ENCODE measurements around the gene JAZF1. TPM values are rescaled to one million over a fixed set of nuclear protein-coding genes. Genes with fewer than 3 reads are reported as not detected.

JAZF1 gene
- polyA plus RNA-seq, 4 donors, result 0.67 to 4.6 (median 3.5) TPM

GRCh38 chr7:27834179-27834921 lies 346.2 kb downstream of the JAZF1 start:
- FAIRE-seq (no peak), DNase-seq (no peak)
- Histone ChIP-seq H3K9me3 (ENCODE audit: control insufficient read depth in 2 of 2, insufficient read depth in 1 of 2, low read depth in 1 of 2, low read length in 1 of 2) (no peaks in the 10 kb centered on the region), H3K36me3 (ENCODE audit: control insufficient read depth in 3 of 3, insufficient read depth in 2 of 3, low read depth in 1 of 3, low read length in 3 of 3) (peaks cover 5 to 13% (median 6%) of the 10 kb centered on the region in 3 donors), H3K27ac (ENCODE audit: low read depth in 1 of 3, low read length in 2 of 3) (no peak overlapping the region), H3K4me3 (ENCODE audit: low read depth in 1 of 3, low read length in 3 of 3) (no peak overlapping the region), H3K27me3 (ENCODE audit: control insufficient read depth in 3 of 3, insufficient read depth in 3 of 3, low read length in 3 of 3) (no peaks in the 10 kb centered on the region), H3K4me1 (ENCODE audit: control insufficient read depth in 3 of 3, insufficient read depth in 2 of 3, low read depth in 1 of 3, low read length in 2 of 3) (peaks cover 0 to 6% (median 0%) of the 10 kb centered on the region in 3 donors)
- 85 to 88% (median 88%) methylated on average over 7 of the region's 7 CpGs for WGBS, 3 donors

- H3K4me3 ChIP-seq (ENCODE audit: low read depth in 1 of 3, low read length in 3 of 3), result no peak overlapping the region
- H3K4me1 ChIP-seq (ENCODE audit: control insufficient read depth in 3 of 3, insufficient read depth in 2 of 3, low read depth in 1 of 3, low read length in 2 of 3), result no peaks in the 10 kb centered on the region
- H3K36me3 ChIP-seq (ENCODE audit: control insufficient read depth in 3 of 3, insufficient read depth in 2 of 3, low read depth in 1 of 3, low read length in 3 of 3), result peaks cover 0 to 13% (median 8%) of the 10 kb centered on the region in 3 donors
- no peaks in the 10 kb centered on the region for H3K27me3 ChIP-seq (ENCODE audit: control insufficient read depth in 3 of 3, insufficient read depth in 3 of 3, low read length in 3 of 3)
- 88 to 96% (median 96%) methylated on average over 5 of the region's 5 CpGs for WGBS, 3 donors
- no peaks in the 10 kb centered on the region for H3K9me3 ChIP-seq (ENCODE audit: control insufficient read depth in 2 of 2, insufficient read depth in 1 of 2, low read depth in 1 of 2, low read length in 1 of 2)
- no peak for FAIRE-seq
- no peak for DNase-seq
- H3K27ac ChIP-seq (ENCODE audit: low read depth in 1 of 3, low read length in 2 of 3), result no peak overlapping the region
Observed at GRCh38 chr7:27826357-27826756, 354.2 kb downstream of the JAZF1 start.

- no peak overlapping the region for H3K27ac ChIP-seq (ENCODE audit: low read depth in 1 of 3, low read length in 2 of 3)
- WGBS, 3 donors, result 79 to 89% (median 84%) methylated on average over 2 of the region's 2 CpGs
- H3K36me3 ChIP-seq (ENCODE audit: control insufficient read depth in 3 of 3, insufficient read depth in 2 of 3, low read depth in 1 of 3, low read length in 3 of 3), result peaks cover 0 to 13% (median 8%) of the 10 kb centered on the region in 3 donors
- no peak for FAIRE-seq
- H3K9me3 ChIP-seq (ENCODE audit: control insufficient read depth in 2 of 2, insufficient read depth in 1 of 2, low read depth in 1 of 2, low read length in 1 of 2), result no peaks in the 10 kb centered on the region
- no peak overlapping the region for H3K4me3 ChIP-seq (ENCODE audit: low read depth in 1 of 3, low read length in 3 of 3)
- H3K4me1 ChIP-seq (ENCODE audit: control insufficient read depth in 3 of 3, insufficient read depth in 2 of 3, low read depth in 1 of 3, low read length in 2 of 3), result no peaks in the 10 kb centered on the region
- no peak for DNase-seq
- H3K27me3 ChIP-seq (ENCODE audit: control insufficient read depth in 3 of 3, insufficient read depth in 3 of 3, low read length in 3 of 3), result no peaks in the 10 kb centered on the region
Observed at GRCh38 chr7:27825891-27826290, 354.7 kb downstream of the JAZF1 start.

GRCh38 chr7:27822245-27822644 lies 358.4 kb downstream of the JAZF1 start:
- WGBS, 3 donors, result 84 to 100% (median 86%) methylated on average over 2 of the region's 2 CpGs
- FAIRE-seq (no peak), DNase-seq (no peak)
- H3K9me3 ChIP-seq (ENCODE audit: control insufficient read depth in 2 of 2, insufficient read depth in 1 of 2, low read depth in 1 of 2, low read length in 1 of 2), result no peaks in the 10 kb centered on the region
- peaks cover 0 to 13% (median 10%) of the 10 kb centered on the region in 3 donors for H3K36me3 ChIP-seq (ENCODE audit: control insufficient read depth in 3 of 3, insufficient read depth in 2 of 3, low read depth in 1 of 3, low read length in 3 of 3)
- no peaks in the 10 kb centered on the region for H3K27me3 ChIP-seq (ENCODE audit: control insufficient read depth in 3 of 3, insufficient read depth in 3 of 3, low read length in 3 of 3)
- no peak overlapping the region for H3K4me3 ChIP-seq (ENCODE audit: low read depth in 1 of 3, low read length in 3 of 3)
- H3K27ac ChIP-seq (ENCODE audit: low read depth in 1 of 3, low read length in 2 of 3), result no peak overlapping the region
- no peaks in the 10 kb centered on the region for H3K4me1 ChIP-seq (ENCODE audit: control insufficient read depth in 3 of 3, insufficient read depth in 2 of 3, low read depth in 1 of 3, low read length in 2 of 3)

- FAIRE-seq (no peak), DNase-seq (no peak)
- no peaks in the 10 kb centered on the region for H3K4me1 ChIP-seq (ENCODE audit: control insufficient read depth in 3 of 3, insufficient read depth in 2 of 3, low read depth in 1 of 3, low read length in 2 of 3)
- H3K36me3 ChIP-seq (ENCODE audit: control insufficient read depth in 3 of 3, insufficient read depth in 2 of 3, low read depth in 1 of 3, low read length in 3 of 3), result peaks cover 6 to 16% (median 6%) of the 10 kb centered on the region in 3 donors
- 94 to 98% (median 96%) methylated on average over 2 of the region's 2 CpGs for WGBS, 3 donors
- H3K9me3 ChIP-seq (ENCODE audit: control insufficient read depth in 2 of 2, insufficient read depth in 1 of 2, low read depth in 1 of 2, low read length in 1 of 2), result no peaks in the 10 kb centered on the region
- no peak overlapping the region for H3K27ac ChIP-seq (ENCODE audit: low read depth in 1 of 3, low read length in 2 of 3)
- no peak overlapping the region for H3K4me3 ChIP-seq (ENCODE audit: low read depth in 1 of 3, low read length in 3 of 3)
- no peaks in the 10 kb centered on the region for H3K27me3 ChIP-seq (ENCODE audit: control insufficient read depth in 3 of 3, insufficient read depth in 3 of 3, low read length in 3 of 3)
Observed at GRCh38 chr7:27812706-27813105, 367.9 kb downstream of the JAZF1 start.

GRCh38 chr7:27810186-27810585 lies 370.4 kb downstream of the JAZF1 start:
- no peak for DNase-seq
- H3K9me3 ChIP-seq (ENCODE audit: control insufficient read depth in 2 of 2, insufficient read depth in 1 of 2, low read depth in 1 of 2, low read length in 1 of 2), result no peaks in the 10 kb centered on the region
- no peaks in the 10 kb centered on the region for H3K4me1 ChIP-seq (ENCODE audit: control insufficient read depth in 3 of 3, insufficient read depth in 2 of 3, low read depth in 1 of 3, low read length in 2 of 3)
- 73 to 90% (median 88%) methylated on average over 4 of the region's 4 CpGs for WGBS, 3 donors
- no peaks in the 10 kb centered on the region for H3K27me3 ChIP-seq (ENCODE audit: control insufficient read depth in 3 of 3, insufficient read depth in 3 of 3, low read length in 3 of 3)
- H3K36me3 ChIP-seq (ENCODE audit: control insufficient read depth in 3 of 3, insufficient read depth in 2 of 3, low read depth in 1 of 3, low read length in 3 of 3), result peaks cover 2 to 12% (median 3%) of the 10 kb centered on the region in 3 donors
- no peak overlapping the region for H3K4me3 ChIP-seq (ENCODE audit: low read depth in 1 of 3, low read length in 3 of 3)
- H3K27ac ChIP-seq (ENCODE audit: low read depth in 1 of 3, low read length in 2 of 3), result no peak overlapping the region
- no peak for FAIRE-seq

GRCh38 chr7:27808626-27809025 lies 372.0 kb downstream of the JAZF1 start:
- Histone ChIP-seq H3K4me3 (ENCODE audit: low read depth in 1 of 3, low read length in 3 of 3) (no peak overlapping the region), H3K9me3 (ENCODE audit: control insufficient read depth in 2 of 2, insufficient read depth in 1 of 2, low read depth in 1 of 2, low read length in 1 of 2) (no peaks in the 10 kb centered on the region), H3K36me3 (ENCODE audit: control insufficient read depth in 3 of 3, insufficient read depth in 2 of 3, low read depth in 1 of 3, low read length in 3 of 3) (peaks cover 2 to 10% (median 3%) of the 10 kb centered on the region in 3 donors), H3K4me1 (ENCODE audit: control insufficient read depth in 3 of 3, insufficient read depth in 2 of 3, low read depth in 1 of 3, low read length in 2 of 3) (no peaks in the 10 kb centered on the region), H3K27ac (ENCODE audit: low read depth in 1 of 3, low read length in 2 of 3) (no peak overlapping the region), H3K27me3 (ENCODE audit: control insufficient read depth in 3 of 3, insufficient read depth in 3 of 3, low read length in 3 of 3) (no peaks in the 10 kb centered on the region)
- WGBS, 3 donors, result 86 to 95% (median 94%) methylated on average over 2 of the region's 2 CpGs
- FAIRE-seq, result no peak
- no peak for DNase-seq

- no peaks in the 10 kb centered on the region for H3K4me1 ChIP-seq (ENCODE audit: control insufficient read depth in 3 of 3, insufficient read depth in 2 of 3, low read depth in 1 of 3, low read length in 2 of 3)
- peaks cover 0 to 6% (median 6%) of the 10 kb centered on the region in 3 donors for H3K36me3 ChIP-seq (ENCODE audit: control insufficient read depth in 3 of 3, insufficient read depth in 2 of 3, low read depth in 1 of 3, low read length in 3 of 3)
- DNase-seq, result no peak
- no peak overlapping the region for H3K27ac ChIP-seq (ENCODE audit: low read depth in 1 of 3, low read length in 2 of 3)
- no peak overlapping the region for H3K4me3 ChIP-seq (ENCODE audit: low read depth in 1 of 3, low read length in 3 of 3)
- H3K27me3 ChIP-seq (ENCODE audit: control insufficient read depth in 3 of 3, insufficient read depth in 3 of 3, low read length in 3 of 3), result no peaks in the 10 kb centered on the region
- FAIRE-seq, result no peak
- 88 to 92% (median 89%) methylated on average over 3 of the region's 3 CpGs for WGBS, 3 donors
- H3K9me3 ChIP-seq (ENCODE audit: control insufficient read depth in 2 of 2, insufficient read depth in 1 of 2, low read depth in 1 of 2, low read length in 1 of 2), result no peaks in the 10 kb centered on the region
Observed at GRCh38 chr7:27804139-27804538, 376.5 kb downstream of the JAZF1 start.

- 92 to 100% (median 93%) methylated on average over 2 of the region's 2 CpGs for WGBS, 3 donors
- Histone ChIP-seq H3K9me3 (ENCODE audit: control insufficient read depth in 2 of 2, insufficient read depth in 1 of 2, low read depth in 1 of 2, low read length in 1 of 2) (no peaks in the 10 kb centered on the region), H3K36me3 (ENCODE audit: control insufficient read depth in 3 of 3, insufficient read depth in 2 of 3, low read depth in 1 of 3, low read length in 3 of 3) (peaks cover 0 to 9% (median 6%) of the 10 kb centered on the region in 3 donors), H3K27me3 (ENCODE audit: control insufficient read depth in 3 of 3, insufficient read depth in 3 of 3, low read length in 3 of 3) (no peaks in the 10 kb centered on the region), H3K4me1 (ENCODE audit: control insufficient read depth in 3 of 3, insufficient read depth in 2 of 3, low read depth in 1 of 3, low read length in 2 of 3) (no peaks in the 10 kb centered on the region), H3K4me3 (ENCODE audit: low read depth in 1 of 3, low read length in 3 of 3) (no peak overlapping the region), H3K27ac (ENCODE audit: low read depth in 1 of 3, low read length in 2 of 3) (no peak overlapping the region)
- FAIRE-seq (no peak), DNase-seq (no peak)
Observed at GRCh38 chr7:27802999-27803398, 377.6 kb downstream of the JAZF1 start.
